T follicular helper cell (primary cell): ENCODE data around the gene ME3.
"Not testable (repeated sequence)": the region's sequence is repeated elsewhere in the genome, so short reads cannot be mapped to it uniquely, and the experiment has no call there.

Experiments used
- DNase-seq: peaks from one replicate; pipeline ENCODE4 v3.0.0-alpha.2; 2020; ENCODE audit warnings: low read depth

The ME3 gene

GRCh38 chr11:86433361-86434095 is 238.9 kb downstream of the ME3 start:
- not testable (repeated sequence) for DNase-seq

- no peak for DNase-seq
Measured at GRCh38 chr11:86431258-86431657, 241.2 kb downstream of the ME3 start.

DNA sequence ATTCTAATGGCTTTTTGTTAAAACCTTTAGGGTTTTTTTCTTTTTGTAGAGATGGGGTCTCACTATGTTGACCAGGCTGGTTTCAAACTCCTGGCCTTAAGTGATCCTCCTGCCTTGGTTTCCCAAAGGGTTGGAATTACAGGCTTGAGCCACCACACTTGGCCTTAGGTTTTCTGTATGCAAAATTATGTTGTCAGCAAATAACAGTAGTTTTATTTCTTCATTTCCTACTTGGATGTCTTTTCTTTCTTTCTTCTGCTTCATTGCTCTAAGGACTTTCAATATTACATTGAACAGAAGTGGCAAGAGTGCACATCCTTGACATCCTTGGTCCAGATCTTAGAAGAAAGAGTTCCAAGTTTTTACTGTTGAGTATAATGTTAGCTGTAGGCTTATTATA is 245.0 kb downstream of the ME3 start:
- DNase-seq: no peak

GRCh38 chr11:86423488-86423887 is 248.9 kb downstream of the ME3 start:
- DNase-seq: not testable (repeated sequence)

GRCh38 chr11:86422371-86422770 is 250.0 kb downstream of the ME3 start:
- no peak for DNase-seq

DNA sequence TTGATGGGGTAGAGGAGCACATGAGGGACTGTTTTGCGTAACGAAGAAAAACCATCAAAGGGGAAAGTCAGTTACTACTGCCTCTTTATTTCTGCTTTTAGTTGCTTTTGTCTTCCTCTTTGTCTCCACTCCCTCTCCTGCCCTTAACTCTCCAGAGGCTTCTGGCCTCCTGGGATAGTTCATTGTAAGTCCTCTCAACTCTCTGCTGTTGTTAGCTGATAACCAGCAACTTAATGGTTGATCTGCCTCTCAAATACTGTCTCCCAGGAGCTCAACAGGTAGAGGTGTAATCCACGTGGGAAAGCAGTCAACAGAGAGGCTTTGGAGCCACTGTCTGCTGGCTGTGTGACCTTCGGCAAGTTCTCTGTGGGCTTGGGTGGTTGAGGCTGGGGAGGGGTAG is 250.5 kb downstream of the ME3 start:
- no peak for DNase-seq

DNA sequence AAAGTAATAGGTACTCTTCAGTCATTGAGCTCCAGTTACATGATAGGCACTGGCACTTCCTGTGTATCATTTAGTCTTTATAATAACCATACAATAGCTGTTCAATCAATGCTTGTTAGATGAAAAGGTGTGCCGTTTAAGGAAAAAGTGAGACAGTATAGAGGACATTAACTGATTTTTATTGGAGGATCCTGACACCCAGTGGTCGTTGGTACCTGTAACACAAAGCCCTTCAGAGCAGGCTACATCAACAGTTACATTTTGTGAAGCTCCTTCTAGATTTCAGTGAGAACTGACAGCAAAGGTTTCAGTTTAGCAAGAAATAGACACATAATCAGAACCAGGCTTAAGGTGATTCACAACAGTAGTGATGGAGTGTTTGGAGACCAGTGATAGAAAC is 253.5 kb downstream of the ME3 start:
- DNase-seq: no peak

DNA sequence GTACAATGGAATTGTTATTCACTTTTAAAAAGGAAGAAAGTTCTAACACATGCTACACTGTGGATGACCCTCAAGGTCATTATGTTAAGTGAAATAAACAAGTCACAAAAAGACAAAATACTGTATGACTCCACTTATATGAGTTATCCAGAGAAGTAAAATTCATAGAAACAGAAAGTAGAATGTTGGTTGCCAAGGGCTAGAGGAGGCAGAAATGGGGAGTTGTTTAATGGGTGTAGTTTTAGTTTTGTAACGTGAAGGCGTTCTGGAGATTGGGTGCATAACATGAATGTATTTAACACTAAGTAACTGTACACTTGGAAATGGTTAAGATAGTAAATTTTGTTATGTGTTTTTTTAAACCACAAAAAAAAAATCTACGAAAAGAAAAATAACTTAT is 253.9 kb downstream of the ME3 start:
- DNase-seq: no peak

GRCh38 chr11:86418106-86418505 is 254.3 kb downstream of the ME3 start:
- no peak for DNase-seq

GRCh38 chr11:86416951-86417350 is 255.5 kb downstream of the ME3 start:
- DNase-seq: not testable (repeated sequence)

- DNase-seq: no peak
Measured at GRCh38 chr11:86416494-86416893, 255.9 kb downstream of the ME3 start.

DNA sequence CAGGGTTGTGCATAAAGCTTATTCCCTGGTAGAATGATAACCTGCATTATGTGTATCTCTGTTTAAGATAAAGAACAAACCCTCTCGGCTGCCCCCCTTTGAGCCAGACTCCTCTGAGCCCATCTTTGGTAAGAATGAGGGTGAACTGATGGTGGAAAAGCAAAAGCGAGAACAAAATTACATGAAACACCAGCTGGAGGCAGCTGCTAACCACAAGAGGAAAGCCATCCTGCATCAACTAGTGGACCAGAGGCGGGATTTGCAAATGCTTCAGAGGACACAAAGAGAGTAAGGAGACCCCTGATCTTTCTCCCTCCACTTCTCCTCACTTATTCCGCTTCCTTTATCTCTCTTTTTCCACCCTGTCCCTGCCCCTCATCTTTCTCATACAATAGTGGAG is 257.4 kb downstream of the ME3 start:
- DNase-seq: no peak

DNA sequence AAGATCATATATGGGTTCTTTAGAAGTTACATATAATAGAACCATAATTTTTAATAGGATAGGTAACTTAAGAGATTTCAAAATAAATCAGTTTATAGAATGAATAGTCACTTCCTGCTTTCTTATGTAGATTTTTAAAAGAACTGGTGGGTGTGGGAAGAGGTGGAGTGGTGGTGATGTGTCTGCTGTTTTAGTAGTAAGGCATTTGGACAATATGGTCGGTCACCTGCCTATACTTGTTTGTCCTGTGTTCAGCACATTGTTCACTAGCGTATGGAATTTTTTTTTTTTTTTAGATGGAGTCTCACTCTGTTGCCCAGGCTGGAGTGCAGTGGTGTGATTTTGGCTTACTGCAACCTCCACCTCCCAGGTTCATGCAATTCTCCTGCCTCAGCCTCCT is 258.4 kb downstream of the ME3 start:
- no peak for DNase-seq

- no peak for DNase-seq
Measured at GRCh38 chr11:86408845-86409244, 263.6 kb downstream of the ME3 start.

DNA sequence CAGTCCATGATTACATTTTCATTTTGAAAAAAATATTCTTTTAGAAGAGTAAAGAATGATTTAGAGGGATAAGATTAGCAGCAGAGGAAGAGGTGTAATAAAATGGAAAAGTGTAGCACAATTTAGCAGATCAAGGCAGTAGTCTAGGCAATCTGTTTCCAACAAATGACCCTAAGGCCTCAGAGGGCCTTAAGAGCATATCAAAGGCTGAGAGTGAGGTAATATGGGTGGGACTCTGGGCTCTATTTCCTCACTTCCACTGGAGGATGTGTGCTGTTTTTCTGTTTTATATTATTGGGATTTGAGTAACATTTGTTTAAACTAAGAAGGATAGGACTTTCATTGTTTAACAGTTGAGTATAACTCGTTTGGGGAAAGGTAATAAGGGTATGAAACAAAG is 269.0 kb downstream of the ME3 start:
- no peak for DNase-seq

DNA sequence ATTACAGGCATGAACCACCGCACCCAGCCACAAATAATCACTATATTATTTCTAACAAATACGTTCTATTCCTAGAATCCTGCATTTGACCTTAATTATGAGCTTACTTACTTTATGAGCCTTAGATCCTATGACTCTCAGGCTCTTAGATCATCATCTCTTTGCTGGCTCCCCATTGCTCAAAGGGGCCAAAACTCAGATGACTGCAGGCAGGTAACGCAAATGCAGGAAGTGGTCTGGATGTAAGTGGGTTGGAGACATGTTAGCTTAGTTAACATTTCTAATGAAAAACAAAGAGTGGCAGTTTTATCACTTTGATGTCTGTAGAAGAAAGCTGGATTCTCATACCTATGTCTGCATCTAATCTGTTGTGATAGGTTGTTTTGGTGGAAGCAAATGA is 274.3 kb downstream of the ME3 start:
- DNase-seq: no peak

- DNase-seq: no peak
Measured at GRCh38 chr11:86397351-86397750, 275.1 kb downstream of the ME3 start.

DNA sequence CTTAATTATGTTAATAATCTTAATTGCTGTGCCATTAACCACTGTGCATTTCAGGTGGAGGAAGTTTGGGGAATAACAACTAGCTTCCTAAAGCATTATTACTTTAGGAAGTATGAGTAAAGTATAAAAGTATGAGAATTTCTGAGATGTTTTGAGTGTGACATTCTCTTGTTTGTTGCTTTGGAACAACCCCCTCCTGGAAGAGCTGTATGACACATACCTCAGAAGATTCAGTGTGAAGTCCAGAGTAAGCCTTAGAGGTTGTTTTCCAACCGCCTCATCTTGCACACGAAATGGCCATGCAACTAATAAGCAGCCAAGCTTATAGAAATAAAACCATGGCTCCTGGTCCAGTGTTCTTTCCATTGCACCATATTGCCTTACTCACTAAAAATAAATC is 276.0 kb downstream of the ME3 start:
- no peak for DNase-seq

DNA sequence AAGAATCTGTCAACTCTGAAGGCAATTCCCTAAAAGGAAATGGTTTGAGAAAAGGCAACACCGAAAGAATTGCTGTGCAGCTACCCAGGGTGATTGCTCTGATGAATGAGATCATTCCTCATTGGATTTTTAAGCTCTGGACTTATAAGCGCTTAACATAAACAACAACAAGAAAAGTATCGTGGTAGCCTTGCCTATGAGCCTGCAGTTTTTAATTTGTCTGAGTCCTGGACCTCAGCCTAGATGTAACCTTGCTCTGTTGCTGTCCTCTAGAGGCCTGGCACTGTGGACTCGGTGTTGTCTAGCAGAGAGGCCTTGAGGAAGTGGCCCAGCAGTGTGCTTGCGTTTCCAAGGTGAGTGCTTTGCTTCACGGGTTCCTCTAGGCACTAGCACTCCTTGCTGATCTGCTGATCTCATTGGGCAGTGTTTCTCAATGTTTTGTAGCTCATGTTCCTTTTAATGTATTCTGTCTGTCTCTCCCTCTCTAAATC is 277.3 kb downstream of the ME3 start:
- DNase-seq: no peak
